Activated CD8-positive, alpha-beta memory T cell treated with anti-CD3 and anti-CD28 coated beads, Interleukin-2, amount 10 ng/mL, durations not matched to agents 7 days and 5 days (primary cell): ENCODE data around the gene RAB3IP. TPM values are rescaled to one million over a fixed set of nuclear protein-coding genes. Genes with fewer than 3 reads are reported as not detected.
"Not testable (repeated sequence)": the region's sequence is repeated elsewhere in the genome, so short reads cannot be mapped to it uniquely, and the experiment has no call there.

Source experiments
- ATAC-seq: fragments of 150-1000 bp; cut with Tn5 transposase; one replicate; pipeline ENCODE4 v1.10.0; 2021; ENCODE audit warnings: moderate library complexity
- CTCF ChIA-PET: fragments of 350-600 bp; sonication (Branson Sonifier 250); formaldehyde crosslinking; loops from one replicate; lab custom pipeline; 2021; ENCODE audit warnings: antibody characterized with exemption; lab: Charles Lee
- DNase-seq: peaks from one replicate; pipeline ENCODE4 v3.0.0-alpha.2; 2020
- H3K27ac Mint-ChIP-seq: one replicate; pipeline ENCODE4 v1.8.0; 2021; ENCODE audit warnings: mild to moderate bottlenecking, mixed read lengths
- H3K27me3 Mint-ChIP-seq: one replicate; pipeline ENCODE4 v1.8.0; 2021; ENCODE audit warnings: mixed read lengths
- H3K36me3 Mint-ChIP-seq: one replicate; pipeline ENCODE4 v1.8.0; 2021; ENCODE audit warnings: mild to moderate bottlenecking, mixed read lengths
- H3K4me1 Mint-ChIP-seq: one replicate; pipeline ENCODE4 v1.8.0; 2021; ENCODE audit warnings: mixed read lengths
- H3K4me3 Mint-ChIP-seq: one replicate; pipeline ENCODE4 v1.8.0; 2021; ENCODE audit warnings: mild to moderate bottlenecking, moderate library complexity, mixed read lengths
- H3K9me3 Mint-ChIP-seq: one replicate; pipeline ENCODE4 v1.8.0; 2022; ENCODE audit warnings: low read depth, mixed read lengths
- total RNA-seq, 2 experiments: library from RNA; stranded (reverse); gene quantifications; one replicate each; pipeline ENCODE4 v1.2.3, GENCODE V29; 2021

RAB3IP gene
- total RNA-seq, 2 experiments from 2014 or later: 19.3 to 25.0 TPM

DNA sequence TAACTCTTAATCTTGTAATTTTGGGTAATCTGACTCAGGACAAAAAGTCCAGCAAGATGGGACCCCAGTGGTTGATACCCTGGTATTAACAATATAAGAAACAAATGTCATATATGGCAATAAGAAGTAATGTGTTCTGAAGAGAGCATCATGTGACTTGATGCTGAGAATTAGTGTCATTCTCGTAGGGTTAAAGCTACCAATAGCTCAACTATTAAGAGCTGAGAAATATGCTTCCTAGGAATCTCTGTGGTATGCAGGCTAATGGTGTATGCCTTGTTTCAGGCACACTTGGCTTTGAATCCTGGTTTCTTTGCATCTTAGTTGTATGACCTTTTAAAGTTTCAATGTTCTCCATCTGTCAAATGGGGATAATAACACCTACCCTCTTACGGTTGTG lies 95.5 kb downstream of the RAB3IP start:
- ATAC-seq: no peak
- Mint-ChIP-seq H3K9me3 (no peaks in the 10 kb centered on the region), H3K36me3 (no peaks in the 10 kb centered on the region), H3K4me1 (no peaks in the 10 kb centered on the region), H3K4me3 (no peak overlapping the region), H3K27me3 (peaks cover 17% of the 10 kb centered on the region), H3K27ac (no peak overlapping the region)
- CTCF ChIA-PET: no interaction called here
- no peak for DNase-seq

- CTCF ChIA-PET: no interaction called here
Measured at GRCh38 chr12:69834576-69834975, 95.9 kb downstream of the RAB3IP start.

GRCh38 chr12:69835081-69835480 lies 96.4 kb downstream of the RAB3IP start:
- Mint-ChIP-seq H3K4me1 (no peaks in the 10 kb centered on the region), H3K4me3 (no peak overlapping the region), H3K27ac (no peak overlapping the region), H3K27me3 (peaks cover 10% of the 10 kb centered on the region), H3K36me3 (no peaks in the 10 kb centered on the region), H3K9me3 (no peaks in the 10 kb centered on the region)
- CTCF ChIA-PET: no interaction called here
- ATAC-seq (no peak), DNase-seq (no peak)

More at GRCh38 chr12:69834576-69834975, 95.9 kb downstream of the RAB3IP start:
- Mint-ChIP-seq H3K9me3 (no peaks in the 10 kb centered on the region), H3K27ac (no peak overlapping the region), H3K4me3 (no peak overlapping the region), H3K36me3 (no peaks in the 10 kb centered on the region), H3K4me1 (no peaks in the 10 kb centered on the region), H3K27me3 (peaks cover 14% of the 10 kb centered on the region)
- DNase-seq: no peak
- no peak for ATAC-seq

- H3K27ac Mint-ChIP-seq: no peak overlapping the region
- H3K4me1 Mint-ChIP-seq: no peaks in the 10 kb centered on the region
- ATAC-seq (no peak), DNase-seq (no peak)
- CTCF ChIA-PET: no interaction called here
- no peak overlapping the region for H3K4me3 Mint-ChIP-seq
- H3K27me3 Mint-ChIP-seq: peaks cover 13% of the 10 kb centered on the region
- H3K36me3 Mint-ChIP-seq: no peaks in the 10 kb centered on the region
- H3K9me3 Mint-ChIP-seq: no peaks in the 10 kb centered on the region
Measured at GRCh38 chr12:69836015-69836414, 97.4 kb downstream of the RAB3IP start.

DNA sequence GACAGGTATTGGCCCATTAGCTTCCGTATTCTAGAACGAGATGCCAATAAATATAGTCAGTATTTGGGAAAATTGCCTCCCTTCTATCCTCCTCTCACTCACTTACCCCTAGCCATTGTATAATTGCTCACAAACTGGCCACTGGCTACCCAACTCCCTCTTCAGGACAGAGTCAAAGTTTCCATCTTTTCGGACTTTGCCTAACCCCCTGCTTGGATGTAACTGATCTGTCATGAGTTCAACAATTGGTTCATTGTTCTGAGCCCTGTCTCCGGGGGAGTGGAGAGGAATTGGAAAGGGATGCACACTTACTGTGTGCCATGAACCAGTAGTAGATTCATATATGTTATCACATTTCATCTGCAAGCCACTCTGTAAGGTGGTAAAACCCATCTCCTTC lies 98.5 kb downstream of the RAB3IP start:
- peaks cover 18% of the 10 kb centered on the region for H3K27me3 Mint-ChIP-seq
- no peak overlapping the region for H3K27ac Mint-ChIP-seq
- ATAC-seq: no peak
- CTCF ChIA-PET: no interaction called here
- no peaks in the 10 kb centered on the region for H3K36me3 Mint-ChIP-seq
- no peaks in the 10 kb centered on the region for H3K4me1 Mint-ChIP-seq
- DNase-seq: no peak
- no peaks in the 10 kb centered on the region for H3K9me3 Mint-ChIP-seq
- H3K4me3 Mint-ChIP-seq: no peak overlapping the region

GRCh38 chr12:69837657-69838415 lies 99.2 kb downstream of the RAB3IP start:
- Mint-ChIP-seq H3K27ac (no peak overlapping the region), H3K27me3 (peaks cover 14% of the 10 kb centered on the region), H3K9me3 (no peaks in the 10 kb centered on the region), H3K36me3 (no peaks in the 10 kb centered on the region), H3K4me1 (no peaks in the 10 kb centered on the region), H3K4me3 (no peak overlapping the region)
- ATAC-seq: no peak
- CTCF ChIA-PET: no interaction called here
- no peak for DNase-seq

DNA sequence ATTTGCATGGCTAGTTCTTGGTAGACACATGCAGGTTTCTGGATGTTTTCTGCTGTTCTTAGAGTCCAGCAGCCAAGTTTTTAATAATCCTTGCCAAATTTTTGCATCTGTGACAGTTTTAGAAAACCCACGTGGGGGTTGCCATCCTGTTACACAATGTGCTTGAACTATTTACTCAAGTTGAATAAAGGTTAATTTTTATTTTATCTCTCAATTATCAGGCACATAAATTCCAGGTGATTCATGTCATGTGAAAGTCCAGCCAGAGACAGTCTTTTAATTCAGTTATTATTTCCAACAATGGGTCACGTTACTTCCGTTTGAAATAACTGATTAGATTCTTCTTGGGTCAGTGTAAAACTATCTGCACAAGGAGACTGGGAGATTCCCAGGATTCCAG lies 102.1 kb downstream of the RAB3IP start:
- ATAC-seq (no peak), DNase-seq (no peak)
- CTCF ChIA-PET: no interaction called here
- H3K4me1 Mint-ChIP-seq: no peaks in the 10 kb centered on the region
- H3K4me3 Mint-ChIP-seq: no peak overlapping the region
- H3K27ac Mint-ChIP-seq: no peak overlapping the region
- H3K9me3 Mint-ChIP-seq: no peaks in the 10 kb centered on the region
- H3K36me3 Mint-ChIP-seq: no peaks in the 10 kb centered on the region
- H3K27me3 Mint-ChIP-seq: peaks cover 9% of the 10 kb centered on the region

GRCh38 chr12:69843608-69844007 lies 104.9 kb downstream of the RAB3IP start:
- Mint-ChIP-seq H3K4me1 (no peaks in the 10 kb centered on the region), H3K36me3 (no peaks in the 10 kb centered on the region), H3K9me3 (no peaks in the 10 kb centered on the region), H3K4me3 (no peak overlapping the region), H3K27me3 (peaks cover 8% of the 10 kb centered on the region), H3K27ac (no peak overlapping the region)
- CTCF ChIA-PET: no interaction called here
- ATAC-seq (no peak), DNase-seq (no peak)

- CTCF ChIA-PET: no interaction called here
- Mint-ChIP-seq H3K27ac (no peak overlapping the region), H3K4me1 (no peaks in the 10 kb centered on the region), H3K36me3 (no peaks in the 10 kb centered on the region), H3K27me3 (peaks cover 8% of the 10 kb centered on the region), H3K4me3 (no peak overlapping the region), H3K9me3 (no peaks in the 10 kb centered on the region)
- ATAC-seq (no peak), DNase-seq (no peak)
Measured at GRCh38 chr12:69844416-69844815, 105.8 kb downstream of the RAB3IP start.

GRCh38 chr12:69844836-69845235 lies 106.2 kb downstream of the RAB3IP start:
- Mint-ChIP-seq H3K4me3 (no peak overlapping the region), H3K4me1 (no peaks in the 10 kb centered on the region), H3K27me3 (peaks cover 8% of the 10 kb centered on the region), H3K9me3 (no peaks in the 10 kb centered on the region), H3K36me3 (no peaks in the 10 kb centered on the region), H3K27ac (no peak overlapping the region)
- ATAC-seq: no peak
- CTCF ChIA-PET: no interaction called here
- no peak for DNase-seq

DNA sequence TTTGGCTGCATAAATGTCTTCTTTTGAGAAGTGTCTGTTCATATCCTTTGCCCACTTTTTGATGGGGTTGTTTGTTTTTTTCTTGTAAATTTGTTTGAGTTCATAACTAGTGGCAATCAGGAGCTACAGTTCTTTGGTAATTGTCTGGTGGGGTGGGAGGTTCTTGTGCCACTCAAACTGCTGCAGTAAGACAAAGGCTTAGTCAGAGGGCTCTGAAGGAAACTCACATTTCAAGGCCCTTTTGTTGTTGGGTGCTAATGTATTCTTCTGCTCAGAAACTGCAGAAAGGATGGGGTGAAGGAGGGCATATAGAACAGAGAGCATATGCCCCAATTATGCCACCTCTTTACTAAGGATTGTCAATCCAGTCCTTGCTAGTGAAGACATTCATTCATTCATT lies 108.3 kb downstream of the RAB3IP start:
- peaks cover 4% of the 10 kb centered on the region for H3K27me3 Mint-ChIP-seq

GRCh38 chr12:69851976-69852375 lies 113.3 kb downstream of the RAB3IP start:
- H3K36me3 Mint-ChIP-seq: no peaks in the 10 kb centered on the region
- CTCF ChIA-PET: interaction anchor here (0.6 kb wide), 1 partner anchor 237 kb away, joined by 3 read pairs; no protein-coding TSS in a partner anchor
- H3K9me3 Mint-ChIP-seq: no peaks in the 10 kb centered on the region
- H3K4me1 Mint-ChIP-seq: no peaks in the 10 kb centered on the region
- DNase-seq: no peak
- H3K27me3 Mint-ChIP-seq: peaks cover 4% of the 10 kb centered on the region
- H3K4me3 Mint-ChIP-seq: no peak overlapping the region
- ATAC-seq: no peak
- H3K27ac Mint-ChIP-seq: no peak overlapping the region

More for the DNA sequence above, 108.3 kb downstream of the RAB3IP start:
- no peak overlapping the region for H3K4me3 Mint-ChIP-seq
- no peaks in the 10 kb centered on the region for H3K9me3 Mint-ChIP-seq
- no peak for ATAC-seq
- H3K4me1 Mint-ChIP-seq: no peaks in the 10 kb centered on the region
- no peak overlapping the region for H3K27ac Mint-ChIP-seq
- H3K36me3 Mint-ChIP-seq: no peaks in the 10 kb centered on the region
- CTCF ChIA-PET: no interaction called here
- no peak for DNase-seq

- H3K27me3 Mint-ChIP-seq, ATAC-seq, H3K4me1 Mint-ChIP-seq, CTCF ChIA-PET, H3K36me3 Mint-ChIP-seq, H3K9me3 Mint-ChIP-seq, H3K27ac Mint-ChIP-seq, DNase-seq, H3K4me3 Mint-ChIP-seq: not testable (repeated sequence)
Measured at GRCh38 chr12:69853176-69853961, 114.7 kb downstream of the RAB3IP start.

DNA sequence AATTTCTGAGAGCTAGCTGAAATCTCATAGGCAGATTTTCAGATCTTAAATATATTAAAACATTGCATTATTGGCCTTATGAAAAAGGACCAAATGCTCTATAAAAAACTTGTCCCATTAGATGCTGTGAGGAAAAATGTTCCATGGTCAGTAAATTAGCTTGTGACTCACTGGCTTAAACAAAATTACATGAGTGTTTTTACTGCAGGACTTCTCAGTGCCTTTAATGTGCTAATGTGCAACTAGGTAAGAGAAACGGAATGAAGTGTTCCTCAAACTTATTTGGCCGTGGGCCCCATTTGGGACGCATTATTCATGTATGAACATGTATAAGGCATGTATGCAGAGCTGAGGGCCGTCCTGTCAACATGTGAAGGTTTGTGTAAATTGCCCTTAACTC lies 128.0 kb downstream of the RAB3IP start:
- Mint-ChIP-seq H3K36me3 (no peaks in the 10 kb centered on the region), H3K4me3 (no peak overlapping the region), H3K4me1 (no peaks in the 10 kb centered on the region), H3K9me3 (no peaks in the 10 kb centered on the region), H3K27ac (no peak overlapping the region), H3K27me3 (peaks cover 13% of the 10 kb centered on the region)
- no peak for DNase-seq
- CTCF ChIA-PET: interaction anchor here (1.1 kb wide), 1 partner anchor 12 kb away, joined by 3 read pairs; no protein-coding TSS in a partner anchor
- ATAC-seq: no peak
